ENCODE measurements around the gene ERC2.

Gene ERC2

GRCh38 chr3:56130036-56130435 lies 338.2 kb downstream of the ERC2 start:
- Mint-ChIP-seq H3K36me3 (no peaks in the 10 kb centered on the region), H3K9me3 (no peaks in the 10 kb centered on the region), H3K27me3 (peaks cover 1% of the 10 kb centered on the region), H3K4me3 (no peak overlapping the region), H3K27ac (no peak overlapping the region), H3K4me1 (no peaks in the 10 kb centered on the region)

- H3K9me3 Mint-ChIP-seq: no peaks in the 10 kb centered on the region
- no peak overlapping the region for H3K4me3 Mint-ChIP-seq
- H3K4me1 Mint-ChIP-seq: no peaks in the 10 kb centered on the region
- H3K36me3 Mint-ChIP-seq: no peaks in the 10 kb centered on the region
- peaks cover 1% of the 10 kb centered on the region for H3K27me3 Mint-ChIP-seq
- no peak overlapping the region for H3K27ac Mint-ChIP-seq
These were observed 341.6 kb downstream of the ERC2 start for GRCh38 chr3:56126632-56127031.

GRCh38 chr3:56125358-56126005 lies 342.8 kb downstream of the ERC2 start:
- H3K36me3 Mint-ChIP-seq: no peaks in the 10 kb centered on the region
- H3K27me3 Mint-ChIP-seq: peaks cover 1% of the 10 kb centered on the region
- H3K9me3 Mint-ChIP-seq: no peaks in the 10 kb centered on the region
- H3K27ac Mint-ChIP-seq: no peak overlapping the region
- H3K4me1 Mint-ChIP-seq: no peaks in the 10 kb centered on the region
- no peak overlapping the region for H3K4me3 Mint-ChIP-seq

- no peak overlapping the region for H3K4me3 Mint-ChIP-seq
- no peaks in the 10 kb centered on the region for H3K36me3 Mint-ChIP-seq
- H3K27me3 Mint-ChIP-seq: peaks cover 1% of the 10 kb centered on the region
- no peaks in the 10 kb centered on the region for H3K9me3 Mint-ChIP-seq
- H3K27ac Mint-ChIP-seq: no peak overlapping the region
- H3K4me1 Mint-ChIP-seq: no peaks in the 10 kb centered on the region
These were observed 343.7 kb downstream of the ERC2 start for GRCh38 chr3:56124546-56124945.

GRCh38 chr3:56123487-56123886 lies 344.8 kb downstream of the ERC2 start:
- Mint-ChIP-seq H3K4me1 (no peaks in the 10 kb centered on the region), H3K9me3 (no peaks in the 10 kb centered on the region), H3K36me3 (no peaks in the 10 kb centered on the region), H3K4me3 (no peak overlapping the region), H3K27me3 (peaks cover 1% of the 10 kb centered on the region), H3K27ac (no peak overlapping the region)

DNA sequence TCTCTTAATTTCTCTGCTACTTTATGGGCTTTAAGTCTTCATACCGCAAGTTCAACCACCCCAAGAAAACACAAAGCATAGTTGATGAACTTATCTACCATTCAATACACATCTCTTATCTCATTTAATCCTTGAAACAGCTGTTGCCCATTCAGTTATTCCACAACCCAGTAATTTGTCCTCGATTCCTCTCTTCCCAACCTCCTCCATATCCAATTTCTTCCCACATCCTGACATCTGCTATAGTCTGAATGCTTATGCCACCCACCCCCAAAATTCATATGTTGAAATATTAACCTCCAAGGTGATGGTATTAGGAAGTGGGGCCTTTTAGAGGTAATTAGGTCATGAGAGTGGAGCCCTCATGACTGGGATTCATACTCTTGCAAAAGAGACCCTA lies 345.4 kb downstream of the ERC2 start:
- no peak overlapping the region for H3K4me3 Mint-ChIP-seq
- H3K9me3 Mint-ChIP-seq: no peaks in the 10 kb centered on the region
- H3K27ac Mint-ChIP-seq: no peak overlapping the region
- H3K4me1 Mint-ChIP-seq: no peaks in the 10 kb centered on the region
- H3K27me3 Mint-ChIP-seq: peaks cover 1% of the 10 kb centered on the region
- H3K36me3 Mint-ChIP-seq: no peaks in the 10 kb centered on the region

DNA sequence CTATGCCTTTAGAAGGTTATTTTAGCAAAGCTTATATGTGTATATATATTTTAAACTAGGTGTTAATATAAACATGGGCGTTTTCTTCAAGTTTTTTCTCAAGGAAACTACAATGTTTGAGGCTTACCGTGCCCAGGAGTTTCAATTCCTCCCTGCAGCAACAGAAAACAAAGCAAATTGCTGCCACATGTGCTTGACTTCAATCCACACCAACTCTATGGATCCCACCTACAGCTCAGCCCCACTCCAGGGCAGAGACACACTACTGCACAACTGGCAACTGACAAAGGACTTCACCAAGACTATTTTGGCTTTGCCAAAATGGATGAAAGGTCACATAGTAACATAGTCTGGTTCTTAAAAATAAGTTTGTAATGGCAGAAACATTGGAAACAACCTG lies 346.6 kb downstream of the ERC2 start:
- Mint-ChIP-seq H3K36me3 (no peaks in the 10 kb centered on the region), H3K4me1 (no peaks in the 10 kb centered on the region)

DNA sequence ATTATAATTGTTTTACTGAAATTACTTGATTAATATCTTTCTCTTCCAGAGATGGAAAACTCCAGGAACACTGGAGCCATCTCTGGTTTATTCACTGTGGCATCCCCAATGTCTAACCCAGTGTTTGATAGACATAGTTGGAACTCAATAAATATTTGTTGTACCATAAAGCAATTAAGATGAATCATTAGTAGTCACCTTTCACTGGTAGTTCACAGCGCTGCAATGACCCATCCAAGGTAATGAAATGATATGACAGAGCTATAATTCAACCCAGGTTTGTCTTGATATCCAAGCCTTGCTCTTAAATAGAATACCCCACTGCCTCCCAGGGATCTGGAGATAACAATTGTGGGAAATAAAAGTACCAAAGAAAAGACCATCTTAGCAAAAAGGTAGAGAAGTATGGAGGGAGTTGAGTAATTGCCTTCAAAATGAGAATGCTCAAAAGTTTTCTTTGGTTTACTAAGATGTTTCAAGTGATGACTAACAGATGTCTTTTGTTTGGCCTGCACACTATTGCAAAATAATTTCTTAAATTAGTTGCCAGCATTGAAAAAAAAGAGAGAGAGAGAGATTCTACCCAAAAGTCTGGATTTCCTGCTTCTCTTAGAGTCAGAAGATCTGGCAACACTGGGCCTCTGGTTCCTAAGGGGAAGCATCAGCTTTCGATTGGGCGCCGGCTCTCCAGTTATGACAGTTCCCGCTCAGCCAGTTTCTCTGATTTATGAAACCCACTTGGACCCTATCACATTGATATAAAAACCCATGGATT lies 348.5 kb downstream of the ERC2 start:
- H3K27me3 Mint-ChIP-seq: peaks cover 1% of the 10 kb centered on the region
- no peaks in the 10 kb centered on the region for H3K36me3 Mint-ChIP-seq
- H3K27ac Mint-ChIP-seq: no peak overlapping the region
- H3K4me3 Mint-ChIP-seq: no peak overlapping the region
- peaks cover 1% of the 10 kb centered on the region for H3K9me3 Mint-ChIP-seq
- H3K4me1 Mint-ChIP-seq: no peaks in the 10 kb centered on the region

More for the DNA sequence above, 346.6 kb downstream of the ERC2 start:
- H3K4me3 Mint-ChIP-seq: no peak overlapping the region
- H3K27ac Mint-ChIP-seq: no peak overlapping the region
- no peaks in the 10 kb centered on the region for H3K9me3 Mint-ChIP-seq
- peaks cover 1% of the 10 kb centered on the region for H3K27me3 Mint-ChIP-seq

DNA sequence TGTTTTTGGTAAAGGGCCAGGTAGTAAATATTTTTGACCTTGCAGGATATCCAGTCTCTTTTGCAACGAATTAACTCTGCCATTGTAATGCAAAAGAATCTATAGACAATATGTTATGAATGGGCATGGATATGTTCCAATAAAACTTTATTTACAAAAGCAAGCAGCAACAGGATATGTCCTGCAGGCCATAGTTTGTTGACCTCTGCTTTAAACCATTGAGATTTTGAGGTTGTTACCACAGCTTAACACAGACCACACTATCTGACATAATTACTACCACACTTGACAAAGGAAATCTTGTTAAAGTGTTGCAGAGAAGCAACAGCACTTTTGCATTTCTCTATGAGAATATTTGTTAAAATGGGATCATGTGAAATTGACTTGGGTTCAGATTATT lies 349.3 kb downstream of the ERC2 start:
- no peak overlapping the region for H3K4me3 Mint-ChIP-seq
- peaks cover 1% of the 10 kb centered on the region for H3K27me3 Mint-ChIP-seq
- H3K36me3 Mint-ChIP-seq: no peaks in the 10 kb centered on the region
- no peaks in the 10 kb centered on the region for H3K4me1 Mint-ChIP-seq
- H3K9me3 Mint-ChIP-seq: peaks cover 8% of the 10 kb centered on the region
- no peak overlapping the region for H3K27ac Mint-ChIP-seq

- Mint-ChIP-seq H3K4me1 (no peaks in the 10 kb centered on the region), H3K9me3 (peaks cover 8% of the 10 kb centered on the region), H3K4me3 (no peak overlapping the region), H3K36me3 (no peaks in the 10 kb centered on the region), H3K27me3 (peaks cover 1% of the 10 kb centered on the region), H3K27ac (no peak overlapping the region)
These were observed 352.6 kb downstream of the ERC2 start for GRCh38 chr3:56115698-56116097.

- H3K4me1 Mint-ChIP-seq: no peaks in the 10 kb centered on the region
- H3K4me3 Mint-ChIP-seq: no peak overlapping the region
- no peaks in the 10 kb centered on the region for H3K36me3 Mint-ChIP-seq
- H3K27me3 Mint-ChIP-seq: peaks cover 1% of the 10 kb centered on the region
- no peak overlapping the region for H3K27ac Mint-ChIP-seq
- H3K9me3 Mint-ChIP-seq: peaks cover 8% of the 10 kb centered on the region
These were observed 353.1 kb downstream of the ERC2 start for GRCh38 chr3:56115199-56115598.

DNA sequence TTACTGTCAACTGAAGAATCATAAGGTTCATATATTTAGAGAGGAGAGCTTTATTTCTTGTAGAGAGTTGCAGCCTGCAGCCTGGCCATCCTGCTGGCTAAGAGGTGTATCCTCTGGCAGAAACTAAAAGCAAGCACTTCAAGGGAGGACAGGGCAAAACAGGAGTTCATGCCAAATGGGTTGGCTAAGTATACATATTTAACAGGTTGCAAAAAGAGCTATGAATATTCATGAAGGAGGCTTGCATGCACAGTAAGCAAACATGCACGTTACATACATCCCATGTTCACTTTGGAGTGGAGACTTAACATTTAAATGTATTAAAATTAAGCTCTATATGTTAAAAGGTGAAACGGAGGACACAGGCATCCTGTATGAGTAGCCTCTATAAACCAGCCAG lies 354.4 kb downstream of the ERC2 start:
- H3K27ac Mint-ChIP-seq: no peak overlapping the region
- H3K36me3 Mint-ChIP-seq: no peaks in the 10 kb centered on the region
- no peak overlapping the region for H3K4me3 Mint-ChIP-seq
- peaks cover 1% of the 10 kb centered on the region for H3K27me3 Mint-ChIP-seq
- no peaks in the 10 kb centered on the region for H3K4me1 Mint-ChIP-seq
- H3K9me3 Mint-ChIP-seq: peaks cover 17% of the 10 kb centered on the region

DNA sequence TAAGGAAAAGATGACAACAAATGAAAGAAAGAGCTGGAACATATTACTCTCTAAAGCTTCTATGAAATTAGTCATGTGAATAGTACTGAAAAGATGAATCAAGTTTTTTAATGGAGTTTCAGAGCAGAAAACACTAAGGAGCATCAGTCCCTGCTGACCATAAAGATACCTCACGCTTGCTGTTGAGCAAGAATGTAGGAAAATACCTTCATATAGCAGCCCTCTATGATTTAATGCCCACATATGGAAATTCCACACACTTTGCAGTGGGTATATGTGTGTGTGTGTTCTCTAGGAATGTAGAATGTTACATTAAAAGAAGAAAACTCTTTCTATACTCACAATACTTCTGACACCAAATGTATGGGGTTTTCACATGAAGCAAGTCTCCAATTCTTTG lies 355.0 kb downstream of the ERC2 start:
- Mint-ChIP-seq H3K9me3 (peaks cover 17% of the 10 kb centered on the region), H3K27me3 (peaks cover 1% of the 10 kb centered on the region), H3K36me3 (no peaks in the 10 kb centered on the region), H3K27ac (no peak overlapping the region), H3K4me3 (no peak overlapping the region), H3K4me1 (no peaks in the 10 kb centered on the region)

GRCh38 chr3:56111606-56112304 lies 356.5 kb downstream of the ERC2 start:
- Mint-ChIP-seq H3K27me3 (no peaks in the 10 kb centered on the region), H3K4me3 (no peak overlapping the region), H3K4me1 (no peaks in the 10 kb centered on the region), H3K9me3 (peaks cover 17% of the 10 kb centered on the region), H3K36me3 (no peaks in the 10 kb centered on the region), H3K27ac (no peak overlapping the region)

DNA sequence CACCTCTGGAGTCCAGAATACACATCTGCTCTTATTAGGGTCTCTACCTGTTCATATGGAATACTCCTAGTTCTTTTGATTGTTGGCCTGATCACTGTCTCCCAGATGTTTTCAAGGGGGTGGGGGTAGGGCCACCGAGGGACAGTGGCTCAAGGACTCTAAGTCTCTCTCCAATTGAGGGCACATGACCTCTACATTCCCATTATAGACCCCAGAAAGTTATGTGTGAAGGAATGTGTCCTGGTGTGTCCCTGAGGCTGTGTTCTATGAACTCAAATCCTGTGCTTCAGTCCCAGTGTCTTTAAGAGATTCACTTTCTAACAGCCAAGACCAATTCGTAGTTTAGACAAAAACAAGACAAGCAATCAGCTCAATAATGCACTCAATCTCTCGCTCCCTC lies 357.4 kb downstream of the ERC2 start:
- Mint-ChIP-seq H3K9me3 (peaks cover 17% of the 10 kb centered on the region), H3K36me3 (no peaks in the 10 kb centered on the region), H3K27me3 (no peaks in the 10 kb centered on the region), H3K27ac (no peak overlapping the region), H3K4me3 (no peak overlapping the region), H3K4me1 (no peaks in the 10 kb centered on the region)

DNA sequence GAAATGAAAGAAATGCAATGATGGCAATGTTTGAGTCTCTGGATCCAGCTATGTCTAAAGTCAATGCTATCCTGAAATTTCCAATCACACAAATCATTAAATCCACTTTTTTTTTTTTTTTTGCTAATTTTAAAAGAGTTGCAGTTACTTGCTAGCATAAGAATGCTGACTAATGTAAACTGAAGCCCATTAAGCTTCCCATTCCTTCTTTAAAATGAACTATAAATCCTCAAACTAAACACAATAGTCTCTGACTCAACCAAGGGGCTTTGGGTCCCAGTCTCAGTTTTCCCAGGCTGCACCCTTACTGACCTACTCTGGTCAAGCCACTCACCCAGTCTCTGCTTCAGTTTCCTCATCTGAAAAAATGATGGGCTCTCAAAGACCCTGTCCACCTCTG lies 361.1 kb downstream of the ERC2 start:
- H3K27ac Mint-ChIP-seq: no peak overlapping the region
- no peaks in the 10 kb centered on the region for H3K27me3 Mint-ChIP-seq
- H3K36me3 Mint-ChIP-seq: no peaks in the 10 kb centered on the region
- no peaks in the 10 kb centered on the region for H3K4me1 Mint-ChIP-seq
- H3K4me3 Mint-ChIP-seq: no peak overlapping the region
- H3K9me3 Mint-ChIP-seq: peaks cover 13% of the 10 kb centered on the region

Measured in activated naive CD4-positive, alpha-beta T cell treated with anti-CD3 and anti-CD28 coated beads, Interleukin-2, amount 50 U/mL, for 24 hours (primary cell).